GM21367 (cell line): ENCODE results near the gene CCDC30.

Source experiments
- ATAC-seq: cut with Tn5 transposase; IDR thresholded peaks from one replicate; pipeline ENCODE4 v1.9.1; 2021; ENCODE audit not compliant: unreplicated experiment

The CCDC30 gene

DNA sequence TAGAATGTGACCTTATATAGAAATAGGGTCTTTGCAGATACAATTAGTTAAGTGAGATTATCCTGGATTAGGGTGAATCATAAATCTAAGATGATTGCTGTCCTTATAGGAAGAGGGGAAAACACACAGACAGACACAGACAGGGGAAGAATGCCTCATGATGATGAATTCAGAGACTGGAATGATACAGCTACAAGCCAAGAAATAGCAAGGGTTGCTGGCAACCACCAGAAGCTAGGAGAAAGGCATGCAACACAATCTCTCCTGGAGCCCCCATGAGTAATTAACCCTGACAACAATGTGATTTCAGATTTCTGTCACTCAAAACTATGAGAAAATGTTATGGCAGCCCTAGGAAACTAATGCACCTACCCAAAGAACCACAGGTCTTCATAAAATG is 176.0 kb downstream of the CCDC30 start:
- ATAC-seq = no peak

DNA sequence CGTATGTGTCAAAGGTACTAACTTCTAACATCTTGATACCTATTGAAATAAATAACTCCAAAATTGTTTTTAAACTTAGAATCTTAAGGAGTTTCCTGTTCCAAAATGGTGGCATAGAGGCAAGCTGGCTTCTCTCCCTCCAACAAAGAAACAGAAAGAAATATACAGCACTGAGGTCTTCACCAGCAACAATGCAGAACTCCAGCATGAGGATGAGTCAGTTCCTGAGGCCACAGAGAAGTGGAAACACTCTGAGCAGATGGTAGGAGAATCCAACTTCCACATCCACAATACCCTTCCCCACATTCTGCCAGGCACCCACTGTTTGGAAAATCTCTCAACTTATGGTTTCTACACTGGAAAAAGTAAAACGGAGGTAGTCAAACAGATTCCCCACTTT is 183.0 kb downstream of the CCDC30 start:
- no peak for ATAC-seq

DNA sequence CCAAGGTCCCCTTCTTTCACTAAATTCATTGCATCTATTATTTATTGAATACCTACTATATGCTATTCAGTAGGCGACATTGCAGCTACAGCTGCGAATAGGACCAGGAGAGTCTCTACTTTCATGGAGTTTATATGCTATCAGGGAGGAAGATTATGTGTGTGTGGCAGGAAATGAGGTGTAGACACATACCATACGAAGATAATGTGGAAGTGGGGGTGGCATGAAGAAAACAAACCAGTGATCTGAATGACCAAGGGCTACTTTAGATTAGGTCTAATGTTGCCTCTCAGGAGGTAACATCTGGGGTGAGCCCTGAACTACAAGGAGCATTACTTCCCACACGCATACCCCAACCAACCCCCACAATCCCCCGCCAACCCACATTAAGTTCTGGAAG is 194.1 kb downstream of the CCDC30 start:
- no peak for ATAC-seq

DNA sequence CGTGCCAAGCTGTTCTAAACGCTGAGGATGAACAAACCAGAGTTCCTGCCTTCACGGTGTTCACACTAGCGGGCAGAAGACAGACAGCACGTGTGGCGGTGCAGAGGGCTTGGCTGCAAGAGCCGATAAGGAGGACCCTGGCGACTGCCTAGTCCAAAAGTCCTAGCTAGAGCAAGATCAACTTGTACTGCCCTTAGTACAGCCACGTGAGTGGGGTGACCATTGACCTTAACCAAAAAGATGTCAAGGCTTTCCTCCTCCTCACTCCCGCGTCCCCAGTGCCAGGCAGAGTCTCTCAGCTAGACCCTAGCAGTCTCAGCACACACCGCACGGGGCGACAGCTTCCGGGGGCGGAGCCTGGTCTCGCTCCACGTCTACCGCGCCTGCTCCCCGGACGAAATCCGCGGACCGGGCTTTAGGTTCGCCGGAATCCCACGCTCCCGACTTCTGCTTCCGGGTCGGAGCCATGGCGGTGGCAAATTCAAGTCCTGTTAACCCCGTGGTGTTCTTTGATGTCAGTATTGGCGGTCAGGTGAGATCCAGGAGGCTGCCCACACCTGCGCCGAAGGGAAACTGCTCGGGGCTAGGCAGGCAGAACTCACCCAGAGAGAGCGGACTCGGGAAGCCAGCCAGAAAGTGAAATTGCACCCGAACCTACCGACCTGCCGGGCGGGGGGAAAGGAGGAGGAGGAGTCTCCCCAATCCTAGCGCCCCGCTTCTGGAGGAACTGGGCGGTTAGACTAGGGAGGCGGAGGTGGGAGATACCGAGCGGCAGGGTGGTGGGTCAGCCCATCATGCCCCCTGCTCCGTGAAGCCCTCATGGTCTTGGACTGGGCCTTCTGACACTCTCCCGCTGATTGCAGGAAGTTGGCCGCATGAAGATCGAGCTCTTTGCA is 195.1 kb downstream of the CCDC30 start, which contains the start of gene PPIH:
Gene PPIH, plus strand, starts transcription at position 443 of the 896 bp plus-strand sequence. Its CDS starts 24 bp downstream, at position 467.
- ATAC-seq = peak; percentile 90

DNA sequence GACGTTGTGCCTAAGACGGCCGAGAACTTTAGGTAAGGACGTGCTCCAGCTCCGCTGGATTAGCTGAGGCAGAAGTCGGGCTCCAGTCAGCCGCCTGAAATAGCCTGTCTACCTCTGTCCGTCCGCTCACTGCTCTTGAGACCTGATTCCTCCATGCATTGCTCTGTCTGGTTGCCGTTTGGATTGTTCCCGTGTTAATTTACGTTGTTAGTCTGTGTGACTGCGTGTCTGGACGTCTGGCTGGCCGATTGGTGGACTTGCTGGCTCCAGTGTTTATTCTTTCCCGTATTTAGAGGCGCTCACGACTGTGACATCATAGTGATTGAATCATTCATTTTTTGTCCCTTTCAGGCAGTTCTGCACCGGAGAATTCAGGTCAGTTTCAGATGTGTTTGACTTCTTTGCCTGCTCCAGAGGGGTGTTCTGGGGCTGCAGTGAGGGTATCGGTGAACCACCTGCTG is 195.8 kb downstream of the CCDC30 start:
- peak; percentile 12 for ATAC-seq

DNA sequence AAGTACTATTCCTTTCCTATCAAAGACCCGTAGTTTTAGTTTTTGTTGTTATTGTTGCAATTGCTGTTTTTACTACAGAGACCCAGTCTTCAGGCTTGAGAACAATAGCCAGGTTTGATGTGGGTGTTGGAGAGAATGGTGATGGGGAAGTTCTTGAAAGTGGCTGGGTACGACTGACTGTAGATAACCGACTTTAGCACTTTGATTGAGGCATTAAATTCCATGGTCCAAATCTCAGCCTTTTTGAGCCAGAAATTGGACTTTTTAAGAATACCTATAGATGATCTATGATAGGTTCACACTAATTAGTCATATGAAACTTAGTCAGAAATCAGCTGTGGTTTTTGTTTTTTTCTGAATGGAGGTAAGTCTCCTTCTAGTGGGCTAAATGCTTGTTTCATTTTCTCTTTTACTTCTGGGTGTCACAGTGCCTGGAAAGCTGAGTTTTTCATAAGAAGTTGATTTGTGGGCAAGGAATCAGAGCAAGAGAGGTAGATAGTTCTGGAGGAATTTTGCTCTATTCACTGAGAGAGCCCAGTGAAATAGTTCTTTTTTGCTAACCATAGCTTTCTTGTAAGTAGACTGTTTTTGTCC is 197.9 kb downstream of the CCDC30 start:
- ATAC-seq = no peak

DNA sequence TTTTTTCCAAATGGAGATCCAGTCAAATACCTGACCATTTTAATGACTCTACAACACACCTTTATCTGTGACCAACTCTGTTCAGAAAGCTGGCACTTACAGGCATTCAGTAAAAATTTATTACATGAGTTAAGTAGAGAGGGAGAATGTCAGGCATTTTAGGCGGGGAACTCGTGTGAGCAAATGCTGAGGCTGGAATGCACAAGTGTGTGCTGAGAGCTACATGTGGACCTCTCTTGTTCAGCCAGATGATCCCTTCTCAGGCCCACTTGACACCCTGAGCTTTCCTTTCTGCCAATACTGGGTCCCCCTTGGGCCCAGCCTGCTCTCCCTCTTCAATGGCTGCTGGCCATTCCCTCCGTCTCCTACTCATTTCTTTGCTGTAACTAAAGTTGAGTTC is 206.8 kb downstream of the CCDC30 start:
- ATAC-seq = no peak

DNA sequence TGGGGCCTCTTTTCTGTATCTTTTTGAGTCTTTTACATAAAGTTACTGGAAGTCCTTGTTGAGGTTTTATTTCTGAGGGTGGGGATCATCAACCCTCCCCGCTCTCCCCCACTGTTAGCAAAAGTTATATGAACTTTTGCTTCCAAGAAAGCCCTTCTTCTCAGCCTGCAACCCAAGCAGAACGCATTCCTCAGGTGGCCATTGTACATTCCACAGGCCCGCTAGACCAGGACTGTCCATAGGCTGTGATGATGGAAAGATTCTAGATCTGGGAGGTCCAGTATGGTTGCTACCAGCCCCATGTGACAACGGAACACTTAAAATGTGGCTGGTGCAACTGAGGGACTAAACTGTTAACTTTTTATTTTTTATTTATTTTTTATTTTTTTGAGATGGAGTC is 207.3 kb downstream of the CCDC30 start:
- ATAC-seq = no peak

DNA sequence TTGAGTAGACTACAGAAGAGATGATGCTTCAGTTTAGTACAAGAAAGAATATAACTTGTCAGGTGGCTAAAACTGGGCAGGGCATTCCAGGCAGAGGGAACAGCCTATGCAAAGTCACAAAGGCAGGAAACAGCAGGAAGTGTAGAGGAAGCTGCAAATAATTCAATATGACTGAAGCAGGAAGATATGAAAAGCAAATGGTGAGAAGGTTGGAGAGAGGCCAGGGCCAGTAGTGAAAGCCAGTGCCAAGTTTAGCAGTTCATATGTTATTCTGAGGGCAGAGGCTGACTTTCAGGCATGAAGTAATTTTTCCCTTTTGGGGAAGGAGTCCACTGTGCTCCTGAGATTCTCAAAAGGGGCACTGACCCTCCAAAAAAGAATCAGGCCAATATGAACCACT is 211.1 kb downstream of the CCDC30 start:
- no peak for ATAC-seq

DNA sequence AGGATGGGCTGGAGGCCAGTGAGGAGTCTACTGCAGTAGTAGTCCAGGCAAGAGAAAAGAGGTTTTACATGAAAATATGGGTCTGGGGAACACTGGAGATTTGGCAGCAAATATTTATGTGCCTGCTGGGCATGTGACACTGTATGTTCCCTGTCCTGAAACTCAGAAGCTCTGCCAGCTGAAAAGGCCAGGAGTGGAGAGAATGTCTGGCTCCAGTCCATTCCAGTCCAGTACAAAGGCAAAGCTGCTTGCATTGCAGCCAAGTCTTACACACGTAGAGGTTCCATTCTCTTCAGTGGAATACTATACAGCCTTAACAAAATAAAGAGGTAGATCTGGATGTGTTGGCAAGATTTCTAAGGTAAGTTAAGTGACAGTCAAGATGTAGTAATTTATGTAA is 211.6 kb downstream of the CCDC30 start:
- no peak for ATAC-seq

DNA sequence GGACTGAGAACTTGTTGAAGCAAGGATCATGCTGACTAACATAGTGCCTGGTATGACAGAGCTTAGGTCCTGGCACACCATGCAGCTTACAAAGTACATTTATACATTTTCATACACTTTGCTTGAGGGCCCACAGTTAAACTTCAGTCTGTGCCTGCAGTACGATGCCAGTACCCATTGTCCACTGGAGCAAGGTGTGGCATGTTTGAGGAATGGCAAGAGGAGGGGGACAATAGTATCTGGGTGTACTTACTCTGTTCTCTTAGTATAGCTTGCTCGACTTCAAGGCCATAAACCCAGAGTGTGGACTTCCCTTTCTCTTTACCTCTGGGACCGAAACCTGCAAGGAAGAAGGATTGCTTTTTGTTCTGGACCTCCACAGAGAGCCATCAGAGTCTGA is 212.4 kb downstream of the CCDC30 start:
- ATAC-seq = no peak

DNA sequence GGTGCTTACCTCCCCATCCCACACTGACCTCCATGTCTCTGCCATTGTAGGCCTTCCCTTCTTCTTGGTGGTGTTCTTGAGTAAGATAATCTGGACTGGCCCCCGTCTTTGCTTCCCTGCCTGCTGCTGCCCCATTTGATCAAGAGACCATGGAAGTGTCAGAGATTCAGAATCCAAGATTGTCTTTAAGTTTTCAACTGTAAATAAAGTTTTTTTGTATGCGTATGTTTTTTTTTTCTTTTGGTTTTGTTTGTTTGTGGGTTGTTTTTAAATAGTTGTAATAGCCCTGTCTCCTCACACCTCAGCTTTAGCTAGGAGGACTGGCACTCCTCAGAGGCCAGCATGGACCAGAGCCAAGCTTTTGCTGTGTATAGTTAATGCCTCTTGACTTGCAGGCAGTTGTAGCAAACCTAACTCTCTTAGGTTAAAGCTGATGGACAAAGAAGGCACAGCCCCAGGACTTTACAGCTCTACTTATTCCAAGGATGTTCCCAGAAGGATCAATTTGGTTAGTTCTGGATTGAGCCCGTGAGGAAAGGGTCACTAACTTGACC is 213.5 kb downstream of the CCDC30 start:
- no peak for ATAC-seq

DNA sequence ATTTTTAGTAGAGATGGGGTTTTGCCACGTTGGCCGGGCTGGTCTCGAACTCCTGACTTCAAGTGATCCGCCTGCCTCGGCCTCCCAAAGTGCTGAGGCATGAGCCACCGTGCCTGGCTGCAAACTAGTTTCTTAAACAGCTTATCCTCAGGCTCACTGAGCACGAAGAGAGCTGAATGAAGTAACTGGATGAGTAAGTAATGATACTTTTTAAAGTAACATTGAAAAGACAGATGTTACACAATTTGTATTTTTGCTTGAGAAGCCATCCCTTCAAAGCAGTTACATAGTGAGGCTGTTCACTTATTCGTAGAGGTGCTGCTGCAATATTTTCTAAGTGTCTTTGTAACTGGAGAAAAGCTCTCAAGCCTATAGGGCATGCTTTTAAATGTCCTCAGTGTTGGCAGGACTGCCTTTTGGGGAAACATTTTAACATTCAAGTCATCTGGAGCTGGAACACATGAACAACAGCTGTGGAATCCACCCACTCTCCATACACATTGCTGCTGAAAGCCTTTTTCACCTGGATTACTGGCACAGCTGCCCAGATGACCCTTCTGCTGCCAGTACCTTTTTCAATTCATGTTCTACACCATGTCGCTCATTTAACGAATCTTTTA is 216.4 kb downstream of the CCDC30 start:
- no peak for ATAC-seq

DNA sequence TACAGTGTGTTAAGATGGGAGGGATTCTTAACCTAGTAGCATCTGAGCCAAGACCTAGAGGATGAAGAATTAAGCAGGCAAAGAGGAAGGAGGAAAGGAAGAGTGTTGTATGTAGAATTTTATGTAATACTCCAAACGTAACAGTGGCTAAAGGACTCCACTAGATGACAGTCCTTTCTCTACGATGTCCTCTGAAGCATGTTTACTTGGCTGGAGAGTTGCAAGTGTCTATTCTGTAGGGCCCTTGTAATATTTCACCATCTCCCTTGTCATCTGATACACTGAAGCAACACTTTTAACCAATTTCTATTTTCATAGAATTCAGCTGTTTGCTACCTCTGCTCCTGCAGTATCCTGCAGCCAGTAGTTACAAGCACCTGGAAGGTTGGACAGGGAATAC is 217.0 kb downstream of the CCDC30 start:
- ATAC-seq = no peak

DNA sequence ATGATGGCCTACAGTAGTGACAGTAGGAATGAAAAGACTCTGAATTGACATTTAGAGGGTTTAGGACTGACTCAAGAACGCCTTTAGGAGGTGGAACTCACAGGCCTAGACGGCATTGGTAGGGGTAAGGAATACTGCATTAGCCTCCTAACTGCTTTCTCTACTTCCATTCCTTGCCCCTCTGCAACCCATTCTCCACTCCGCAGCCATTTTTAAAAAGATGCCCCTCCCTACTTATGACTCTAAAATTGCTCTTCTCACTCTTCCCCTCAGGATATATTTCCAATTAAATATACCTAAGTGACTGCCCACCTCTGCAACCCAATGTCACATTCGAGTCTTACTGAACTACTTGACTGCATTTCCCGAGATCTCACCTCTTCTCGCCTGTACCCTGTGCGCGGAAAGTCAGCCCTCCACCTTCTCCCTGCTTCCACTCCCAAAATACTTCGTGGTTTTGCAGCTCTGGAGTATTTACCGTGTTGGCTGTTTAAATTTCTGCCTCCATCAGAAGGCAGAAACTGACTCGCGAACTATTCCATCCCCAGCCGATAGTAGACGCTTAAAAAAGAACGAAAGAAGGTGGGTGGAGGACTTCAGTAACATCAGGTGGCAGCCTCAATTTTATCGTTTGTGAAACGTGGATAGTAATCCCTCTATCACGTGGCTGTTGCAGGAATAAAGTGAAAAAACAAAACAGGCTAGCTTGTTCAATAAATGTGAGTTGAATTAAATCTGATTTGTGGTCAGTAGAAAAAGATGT is 218.0 kb downstream of the CCDC30 start:
- ATAC-seq = no peak

DNA sequence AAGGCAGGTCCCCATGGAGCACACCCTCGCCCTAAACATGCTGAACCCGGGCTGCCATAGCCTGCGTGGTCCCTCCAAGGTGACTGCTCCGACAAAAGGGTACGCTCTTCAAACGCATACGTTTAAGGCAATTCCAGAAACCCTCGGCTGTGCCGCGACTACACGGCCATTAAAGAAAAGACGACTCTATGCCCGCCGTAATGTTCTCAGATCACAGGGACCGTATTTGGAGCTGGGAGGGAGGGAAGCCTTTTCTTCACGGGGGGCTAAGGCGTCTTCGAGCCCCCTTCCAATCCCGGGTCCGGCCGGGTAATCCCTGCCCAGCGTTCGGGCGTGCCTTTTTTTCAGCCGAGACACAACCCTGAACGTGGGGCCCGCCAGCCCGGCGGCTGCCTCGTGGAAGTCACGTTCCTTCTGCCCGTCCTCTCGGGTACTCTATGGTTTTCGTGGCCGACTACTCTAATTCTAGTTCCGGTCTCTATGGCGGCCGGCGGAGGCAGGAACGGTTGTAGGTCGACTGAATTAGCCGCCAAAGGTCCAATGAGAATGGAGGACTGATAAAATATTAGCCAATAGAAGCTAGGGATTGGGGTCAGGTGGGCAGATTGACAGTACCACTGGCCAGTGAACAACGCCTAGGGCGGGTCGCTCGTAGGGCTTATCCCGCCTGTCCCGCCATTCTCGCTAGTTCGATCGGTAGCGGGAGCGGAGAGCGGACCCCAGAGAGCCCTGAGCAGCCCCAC is 218.8 kb downstream of the CCDC30 start, which contains the start of gene YBX1:
Gene YBX1, plus strand, starts transcription at position 678 of the 743 bp plus-strand sequence. CDS start 148 bp downstream, outside the sequence.
- peak; percentile 74 for ATAC-seq

DNA sequence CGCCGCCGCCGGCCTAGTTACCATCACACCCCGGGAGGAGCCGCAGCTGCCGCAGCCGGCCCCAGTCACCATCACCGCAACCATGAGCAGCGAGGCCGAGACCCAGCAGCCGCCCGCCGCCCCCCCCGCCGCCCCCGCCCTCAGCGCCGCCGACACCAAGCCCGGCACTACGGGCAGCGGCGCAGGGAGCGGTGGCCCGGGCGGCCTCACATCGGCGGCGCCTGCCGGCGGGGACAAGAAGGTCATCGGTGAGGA is 219.3 kb downstream of the CCDC30 start:
- peak; percentile 1 for ATAC-seq

DNA sequence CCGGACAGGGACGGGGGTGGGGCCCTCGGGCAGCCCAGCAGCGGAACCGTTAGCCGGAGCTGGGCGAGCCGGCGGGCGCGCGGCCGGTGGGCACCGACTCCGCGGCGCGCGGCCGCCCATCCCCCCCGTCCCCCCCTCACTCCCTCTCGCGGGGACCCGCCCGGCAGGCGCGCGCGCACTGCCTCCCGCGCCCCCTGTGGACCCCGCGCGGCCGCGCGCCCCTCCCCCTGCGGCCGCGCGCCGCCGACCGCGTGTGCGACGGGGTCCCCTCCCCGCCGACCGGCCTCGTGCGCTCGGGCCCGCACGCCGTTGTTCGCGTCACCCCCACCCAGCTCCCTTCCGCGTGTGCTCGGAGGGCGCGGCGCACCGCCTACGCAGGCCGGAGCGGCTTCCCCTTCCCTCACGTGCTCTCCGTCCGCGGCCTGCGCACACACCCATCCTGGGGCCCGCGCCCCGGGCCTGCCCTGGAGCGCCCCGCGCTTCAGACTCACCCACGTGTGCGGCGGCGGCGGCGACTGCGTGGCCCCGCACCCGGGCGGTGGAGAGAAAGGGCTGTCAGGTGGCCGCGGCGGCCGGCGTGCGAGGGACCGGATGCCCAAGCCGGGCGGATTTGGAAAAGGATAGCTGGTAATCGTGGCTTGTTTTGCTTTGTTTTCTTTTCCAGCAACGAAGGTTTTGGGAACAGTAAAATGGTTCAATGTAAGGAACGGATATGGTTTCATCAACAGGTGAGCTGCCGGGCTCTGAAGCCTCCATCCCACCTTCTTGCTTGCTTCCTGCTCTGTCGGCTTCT is 219.8 kb downstream of the CCDC30 start:
- peak; percentile 32 for ATAC-seq

DNA sequence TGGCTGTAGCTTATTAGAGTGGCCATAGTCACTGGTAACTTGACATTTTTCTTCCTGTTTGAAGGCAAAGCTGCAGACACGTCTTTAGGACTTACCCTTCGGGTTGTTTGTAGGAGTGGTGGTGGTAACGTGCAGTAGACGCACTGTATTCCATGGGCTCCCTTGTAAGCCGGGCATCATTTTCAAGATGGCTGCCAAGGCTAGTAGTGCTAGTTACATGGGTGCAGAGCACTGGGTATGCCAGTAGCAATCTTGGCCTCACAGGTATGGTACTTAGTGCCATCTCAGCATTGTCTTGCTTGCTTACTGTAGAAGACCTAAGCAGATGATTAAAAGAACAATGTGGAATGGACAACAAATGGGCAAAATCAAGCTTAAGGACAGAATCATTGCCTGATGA is 221.1 kb downstream of the CCDC30 start:
- ATAC-seq = no peak

DNA sequence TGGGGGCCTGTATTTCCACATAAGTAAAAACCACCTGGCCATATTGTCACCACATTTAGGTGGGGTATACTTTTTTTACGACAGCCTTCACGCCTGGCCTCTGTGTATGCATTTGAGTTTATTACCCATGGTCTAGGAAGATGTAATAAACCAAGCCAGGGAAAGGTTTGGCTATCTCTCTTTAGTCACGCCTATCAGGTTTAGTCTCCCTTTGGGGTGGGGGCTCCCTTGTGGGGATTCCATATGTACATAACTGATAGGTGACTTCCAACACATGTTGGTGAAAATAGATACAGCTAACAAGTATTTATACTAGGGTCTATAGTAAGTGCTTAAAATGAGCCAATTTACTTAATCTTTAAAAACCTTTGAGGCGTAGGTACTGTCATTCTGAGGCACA is 223.3 kb downstream of the CCDC30 start:
- no peak for ATAC-seq
